NCI-H526 treated with DMSO at 0.1 percent for 48 hours (cell line): ENCODE results near the gene FGF10.
A peak's percentile ranks its signal among the peaks of the same experiment; 100 is the strongest.

Experiments used
- DNase-seq: peaks from one replicate; lab custom pipeline; 2025; lab: John Stamatoyannopoulos, UW

FGF10 gene

GRCh38 chr5:44356231-44356630, 33.0 kb downstream of the FGF10 start:
- no peak for DNase-seq

GRCh38 chr5:44345871-44346270, 43.3 kb downstream of the FGF10 start:
- DNase-seq, result no peak

DNA sequence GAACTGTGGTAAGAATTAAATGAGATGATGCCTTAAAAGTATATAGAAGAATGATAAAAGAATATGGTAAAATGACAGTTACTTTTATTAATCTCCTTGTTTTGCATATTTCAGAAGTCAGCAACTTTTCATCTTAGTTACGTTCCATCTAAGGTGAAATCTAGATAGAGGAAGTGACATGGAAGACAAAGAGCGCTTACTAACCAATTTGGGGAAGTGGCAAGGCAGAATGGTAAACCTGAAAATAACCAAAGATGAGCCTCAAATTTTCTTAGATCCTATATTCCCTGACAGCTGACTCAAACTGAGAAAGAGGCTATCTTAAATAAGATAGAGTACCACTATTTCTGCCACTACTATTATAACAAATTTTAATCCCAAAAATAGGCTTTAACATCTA, 52.5 kb downstream of the FGF10 start:
- DNase-seq, result no peak

DNA sequence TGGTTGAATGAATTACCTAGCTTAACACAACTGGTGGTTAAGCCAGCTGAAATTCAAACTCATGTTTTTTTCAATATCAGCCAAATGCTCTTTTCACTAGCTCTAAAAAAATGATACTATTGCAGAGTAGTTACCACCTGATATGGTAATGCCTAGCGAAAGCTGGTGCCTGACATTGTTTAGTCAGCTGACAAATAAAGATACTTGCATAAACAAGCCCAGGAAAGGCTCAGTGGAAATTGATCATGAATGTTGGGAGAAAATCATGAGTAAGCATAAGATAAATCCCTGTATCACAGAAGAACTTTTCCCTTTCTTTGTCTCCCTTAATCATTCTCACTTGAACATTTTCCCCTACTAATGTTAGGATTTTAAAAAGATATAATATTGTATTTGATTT, 54.6 kb downstream of the FGF10 start:
- no peak for DNase-seq

- DNase-seq, result peak; percentile 22
Measured at GRCh38 chr5:44332285-44332971, 56.8 kb downstream of the FGF10 start.

- no peak for DNase-seq
Measured at GRCh38 chr5:44331471-44332050, 57.7 kb downstream of the FGF10 start.

DNA sequence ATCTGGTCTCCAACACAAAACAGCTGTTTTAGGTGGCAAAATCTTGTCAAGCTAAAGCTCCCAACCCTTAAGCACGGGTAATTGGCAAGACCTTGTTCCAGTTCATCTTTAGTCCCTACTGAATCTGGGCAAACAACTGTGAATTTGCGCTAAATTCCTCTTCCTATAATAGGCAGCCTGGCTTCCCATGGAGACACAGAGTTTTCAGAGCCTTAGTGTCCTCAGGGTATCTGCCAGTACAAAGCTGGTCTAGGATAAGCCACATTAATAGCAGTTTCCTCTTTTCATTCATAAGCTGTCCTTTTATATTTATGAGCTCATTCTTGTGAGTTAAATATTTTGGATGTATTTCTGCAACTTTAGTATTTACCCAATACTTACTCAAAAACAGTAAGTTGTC, 59.5 kb downstream of the FGF10 start:
- DNase-seq, result no peak

- no peak for DNase-seq
Measured at GRCh38 chr5:44321144-44321725, 68.0 kb downstream of the FGF10 start.

- no peak for DNase-seq
Measured at GRCh38 chr5:44320188-44320587, 69.0 kb downstream of the FGF10 start.

DNA sequence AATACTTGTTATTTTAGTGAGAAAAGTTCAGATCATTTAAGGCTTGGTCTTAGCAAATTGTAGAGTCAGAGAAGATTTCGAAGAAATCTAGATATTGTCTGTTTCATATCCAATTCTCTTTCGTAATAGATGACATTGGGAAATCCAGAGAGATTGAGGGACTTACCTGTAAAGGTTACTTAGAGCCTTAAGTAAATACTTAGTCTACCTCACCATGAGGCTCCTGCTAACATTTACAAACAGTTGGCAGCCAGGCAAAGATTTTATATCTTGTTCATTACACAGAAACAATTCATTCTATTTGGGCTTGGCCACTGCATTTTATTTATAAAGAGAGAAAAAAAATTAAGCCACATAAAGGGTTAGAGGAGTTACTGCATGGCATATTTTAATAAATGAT, 70.3 kb downstream of the FGF10 start:
- no peak for DNase-seq

GRCh38 chr5:44312374-44312773, 76.8 kb downstream of the FGF10 start:
- DNase-seq, result no peak

- no peak for DNase-seq
Measured at GRCh38 chr5:44300551-44300950, 88.7 kb downstream of the FGF10 start.

DNA sequence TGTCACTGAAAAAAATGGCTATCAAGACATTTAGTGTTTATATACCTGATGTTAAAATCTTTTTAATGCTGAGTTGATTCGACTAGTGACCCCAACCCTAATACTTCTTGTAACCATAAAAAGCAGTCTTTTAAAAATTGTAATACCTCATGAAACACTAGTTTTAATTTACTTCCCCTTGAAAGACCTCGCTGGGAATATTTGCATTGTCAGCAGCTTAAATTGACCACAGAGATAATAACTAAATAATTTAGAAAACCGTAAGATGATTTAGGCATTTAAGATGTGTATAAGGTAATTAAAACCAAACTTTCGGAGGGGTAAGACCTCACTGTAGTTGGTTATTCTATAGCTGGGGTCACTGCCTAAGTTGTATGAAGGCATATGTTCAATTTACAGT, 89.8 kb downstream of the FGF10 start:
- DNase-seq, result no peak

- no peak for DNase-seq
Measured at GRCh38 chr5:44294516-44294915, 94.7 kb downstream of the FGF10 start.

GRCh38 chr5:44292736-44293135, 96.5 kb downstream of the FGF10 start:
- DNase-seq, result no peak

DNA sequence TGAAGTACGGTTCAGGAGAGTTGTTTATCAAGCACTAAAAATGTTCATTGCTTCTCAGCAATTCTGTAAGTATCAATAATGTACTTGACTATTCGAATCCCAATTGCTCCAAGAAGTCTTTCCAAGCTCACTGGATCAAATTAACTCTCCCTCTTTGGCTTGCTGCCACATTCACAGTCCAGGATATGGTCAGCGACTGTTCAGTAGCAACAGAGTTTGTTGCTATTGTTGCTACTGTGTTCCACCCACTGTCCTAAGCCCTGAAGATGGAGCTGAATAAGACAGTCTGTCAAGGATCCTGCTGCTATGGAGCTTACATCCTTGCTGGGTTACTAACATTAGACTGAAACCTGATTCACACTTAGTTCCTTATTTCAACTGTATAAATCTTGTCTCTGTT, 110.8 kb downstream of the FGF10 start:
- DNase-seq, result no peak

DNA sequence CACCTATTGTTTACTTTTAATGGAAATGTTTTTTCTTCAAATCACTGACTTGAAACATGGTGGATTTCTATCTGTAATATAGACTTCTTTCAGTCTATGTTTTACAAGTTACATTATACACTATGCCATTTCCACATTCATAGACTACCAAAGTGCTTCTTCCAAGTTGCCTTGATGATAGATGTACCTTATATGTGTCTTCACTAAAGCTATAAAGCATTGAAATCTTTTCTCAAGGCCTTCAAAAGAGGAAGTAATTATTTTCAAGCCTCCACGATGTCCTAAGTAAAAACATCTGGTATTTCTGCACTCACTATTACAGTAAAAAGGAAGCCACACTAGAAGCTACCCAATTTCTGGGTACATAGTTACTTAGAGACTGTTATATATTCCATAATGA, 113.3 kb downstream of the FGF10 start:
- no peak for DNase-seq

DNA sequence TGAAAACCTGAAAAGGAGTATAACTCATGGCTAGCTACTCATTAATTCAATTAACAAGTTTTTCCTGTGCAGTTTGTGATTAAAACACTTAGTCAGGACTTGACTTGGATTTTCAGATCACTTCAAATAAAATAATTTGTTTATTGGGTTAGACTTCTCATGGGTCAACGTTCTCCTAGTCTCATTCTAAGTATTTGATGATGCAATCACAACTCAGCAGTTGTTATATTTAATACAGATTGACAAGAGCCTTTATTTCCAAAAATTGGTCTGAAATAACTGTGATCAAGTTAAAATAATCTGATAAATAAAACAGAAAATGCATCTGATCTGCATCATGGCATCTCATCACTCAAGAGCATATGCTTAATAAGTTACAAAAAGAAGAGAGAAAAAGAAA, 113.9 kb downstream of the FGF10 start:
- DNase-seq, result no peak

- DNase-seq, result no peak
Measured at GRCh38 chr5:44267909-44268308, 121.3 kb downstream of the FGF10 start.

DNA sequence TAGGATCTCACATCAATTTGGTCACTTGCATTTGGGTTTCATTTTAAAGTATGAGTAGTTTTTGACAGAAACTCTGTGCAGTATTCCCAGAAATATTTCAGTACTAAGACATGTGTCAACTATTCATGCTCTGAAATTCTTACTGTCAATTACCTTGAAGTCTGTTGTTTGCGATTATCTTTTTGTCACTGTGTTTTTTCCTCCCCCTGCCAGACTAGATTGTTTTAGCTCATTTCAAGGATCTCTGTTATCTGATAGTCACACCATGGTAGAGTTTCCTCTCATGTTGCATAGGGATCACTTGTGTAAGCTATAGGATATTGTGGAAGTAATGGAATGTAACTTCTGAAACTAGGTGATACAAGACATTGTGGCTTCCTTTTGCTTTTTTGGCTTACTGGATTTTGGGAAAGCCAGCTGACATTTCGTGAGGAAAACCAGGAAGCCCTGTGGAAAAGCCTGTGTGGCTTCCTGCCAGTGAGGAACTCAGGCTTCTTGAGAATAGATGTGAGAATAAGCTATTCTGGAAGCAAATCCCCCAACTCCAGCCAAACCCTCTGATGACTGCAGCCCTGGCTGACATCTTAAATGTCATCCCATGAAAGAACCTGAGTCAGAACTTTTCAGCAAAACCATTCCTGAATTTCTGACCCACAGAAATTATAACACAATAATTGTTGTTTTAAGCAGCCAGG, 122.2 kb downstream of the FGF10 start:
- no peak for DNase-seq

DNA sequence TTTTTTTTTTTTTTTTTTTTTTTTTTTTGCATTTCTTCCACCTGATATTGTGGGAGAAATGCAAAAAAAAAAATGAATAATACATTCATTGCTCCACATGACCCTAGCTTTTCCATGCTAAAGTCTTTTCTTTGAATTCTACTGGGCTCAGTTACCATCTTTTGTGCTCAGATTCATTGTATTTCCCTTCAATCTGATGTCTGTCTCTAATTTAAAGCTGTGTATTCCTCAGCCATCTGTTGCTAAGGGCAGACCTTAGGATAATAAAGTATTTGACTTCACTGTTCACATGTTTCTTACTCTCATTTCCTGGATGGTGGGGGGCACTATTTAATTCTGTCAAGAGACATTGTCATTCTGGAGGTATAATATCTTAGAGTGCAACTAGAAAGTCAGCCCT, 123.5 kb downstream of the FGF10 start:
- DNase-seq, result no peak

DNA sequence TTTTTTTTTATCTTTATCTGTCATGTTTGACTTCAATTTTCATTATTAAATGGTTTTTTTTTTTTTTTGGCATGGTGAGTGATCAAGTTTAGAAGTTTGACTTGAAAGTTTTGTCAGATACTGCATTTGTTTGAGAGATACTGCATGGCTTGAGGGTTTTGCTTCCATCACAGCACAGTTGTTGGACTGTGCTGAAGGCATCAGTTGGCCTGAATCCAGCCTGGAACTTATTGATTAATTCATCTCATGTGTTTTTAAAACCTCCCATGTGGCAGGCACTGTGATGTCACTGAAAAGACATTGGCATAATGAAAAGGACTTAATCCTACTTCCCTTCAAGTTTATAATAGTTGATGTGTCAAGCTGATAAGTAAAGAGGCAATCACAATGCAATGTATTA, 128.4 kb downstream of the FGF10 start:
- no peak for DNase-seq

- DNase-seq, result no peak
Measured at GRCh38 chr5:44257653-44258365, 131.4 kb downstream of the FGF10 start.
